SU-DHL-6 (cell line): ENCODE measurements around the gene RHOBTB3.

ENCODE experiments used
- H2AFZ ChIP-seq: fragments of 200-600 bp; sonication (generic); 2 replicates; pipeline ENCODE4 v1.6.1; 2014; ENCODE audit warnings: low read depth, mild to moderate bottlenecking, moderate library complexity, mixed read lengths, antibody characterized with exemption, low read length; ENCODE audit not compliant: severe bottlenecking
- H3F3A ChIP-seq: fragments of 200-600 bp; shearing (Covaris generic); 2 replicates; pipeline ENCODE4 v1.6.0; 2016; ENCODE audit warnings: antibody characterized with exemption, mild to moderate bottlenecking; ENCODE audit not compliant: insufficient read depth
- H3K27ac ChIP-seq: fragments of 200-600 bp; sonication (generic); 2 replicates; pipeline ENCODE4 v1.5.1; 2016; ENCODE audit warnings: low read depth, mild to moderate bottlenecking, low read length, moderate library complexity, mixed read lengths
- H3K27me3 ChIP-seq: fragments of 200-600 bp; sonication (generic), shearing (Covaris generic); 2 replicates; pipeline ENCODE4 v1.6.0; 2014; ENCODE audit warnings: mild to moderate bottlenecking, low read length
- H3K36me3 ChIP-seq: fragments of 200-600 bp; sonication (generic); 2 replicates; pipeline ENCODE4 v1.6.1; 2014; ENCODE audit warnings: mild to moderate bottlenecking, low read length, mixed read lengths
- H3K4me2 ChIP-seq: fragments of 300-600, 200-600 bp; shearing (Covaris generic), sonication (generic); 2 replicates; pipeline ENCODE4 v1.6.0; 2014; ENCODE audit warnings: low read length, low read depth, mild to moderate bottlenecking; ENCODE audit not compliant: poor library complexity, severe bottlenecking
- H3K4me3 ChIP-seq: fragments of 200-600 bp; sonication (generic); 2 replicates; pipeline ENCODE4 v1.5.1; 2014; ENCODE audit warnings: antibody characterized with exemption, low read length, mild to moderate bottlenecking, mixed read lengths; ENCODE audit not compliant: insufficient read depth, poor library complexity, severe bottlenecking
- H3K79me2 ChIP-seq: fragments of 200-600 bp; sonication (generic); 2 replicates; pipeline ENCODE4 v1.6.1; 2014; ENCODE audit warnings: mild to moderate bottlenecking, low read length, moderate library complexity; ENCODE audit not compliant: insufficient read depth
- H3K9ac ChIP-seq: fragments of 200-600 bp; sonication (generic); 2 replicates; pipeline ENCODE4 v1.7.0; 2014; ENCODE audit warnings: mild to moderate bottlenecking, low read length
- H3K9me2 ChIP-seq: fragments of 200-600 bp; sonication (generic); replicated peaks from 2 replicates; pipeline ENCODE4 v1.6.1; 2014; ENCODE audit warnings: low read length; ENCODE audit not compliant: insufficient read depth
- H3K9me3 ChIP-seq: fragments of 200-600 bp; sonication (generic); 2 replicates; pipeline ENCODE4 v1.6.1; 2014; ENCODE audit warnings: low read length, mixed read lengths; ENCODE audit not compliant: insufficient read depth
- H4K20me1 ChIP-seq: fragments of 200-600 bp; sonication (generic); 2 replicates; pipeline ENCODE4 v1.6.1; 2014; ENCODE audit warnings: low read depth, mild to moderate bottlenecking, antibody characterized with exemption, low read length, moderate library complexity, mixed read lengths
- EZH2phosphoT487 ChIP-seq: fragments of 200-600 bp; sonication (generic), shearing (Covaris generic); conservative IDR thresholded peaks from 2 replicates; pipeline ENCODE4 v1.6.1; 2018; ENCODE audit warnings: mild to moderate bottlenecking, antibody characterized with exemption, low read length, moderate library complexity, mixed read lengths
- TF ChIP-seq, protein P1 (sequence below): fragments of 200-600 bp; sonication (generic); IDR thresholded peaks from one replicate; pipeline ENCODE4 v1.5.1; 2017; ENCODE audit warnings: antibody characterized with exemption, mild to moderate bottlenecking, low read length, moderate library complexity; ENCODE audit not compliant: insufficient read depth, poor library complexity, severe bottlenecking

The RHOBTB3 gene

DNA sequence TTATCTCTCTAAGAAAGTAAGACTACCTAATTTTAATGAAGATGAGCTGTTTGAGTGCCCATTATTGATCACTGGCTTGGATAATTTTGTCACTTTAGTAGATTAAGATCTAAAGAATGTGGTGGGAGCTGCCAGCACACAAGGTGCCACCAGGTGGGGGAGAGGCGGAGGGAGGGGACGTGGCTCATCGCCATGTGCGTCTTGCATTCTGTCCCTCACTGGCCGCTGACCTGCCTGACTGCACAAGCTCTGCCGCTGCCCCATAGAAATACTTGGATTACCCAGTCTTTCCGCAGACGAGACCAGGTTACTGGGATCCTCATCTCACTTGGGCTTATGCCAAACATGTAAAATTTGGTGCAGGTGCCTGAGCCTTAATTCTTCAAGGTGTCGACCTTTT, 37.6 kb downstream of the RHOBTB3 start:
- Histone ChIP-seq H3K27ac (no peak overlapping the region), H2AFZ (no peak overlapping the region), H3K9ac (no peak overlapping the region), H3K36me3 (no peaks in the 10 kb centered on the region), H3K9me3 (no peaks in the 10 kb centered on the region), H3K27me3 (no peaks in the 10 kb centered on the region), H3K4me2 (no peak overlapping the region), H3F3A (no peaks in the 10 kb centered on the region), H4K20me1 (no peaks in the 10 kb centered on the region), H3K9me2 (no peaks in the 10 kb centered on the region), H3K4me3 (no peak overlapping the region), H3K79me2 (no peaks in the 10 kb centered on the region)
- TF ChIP-seq, protein P1, sequence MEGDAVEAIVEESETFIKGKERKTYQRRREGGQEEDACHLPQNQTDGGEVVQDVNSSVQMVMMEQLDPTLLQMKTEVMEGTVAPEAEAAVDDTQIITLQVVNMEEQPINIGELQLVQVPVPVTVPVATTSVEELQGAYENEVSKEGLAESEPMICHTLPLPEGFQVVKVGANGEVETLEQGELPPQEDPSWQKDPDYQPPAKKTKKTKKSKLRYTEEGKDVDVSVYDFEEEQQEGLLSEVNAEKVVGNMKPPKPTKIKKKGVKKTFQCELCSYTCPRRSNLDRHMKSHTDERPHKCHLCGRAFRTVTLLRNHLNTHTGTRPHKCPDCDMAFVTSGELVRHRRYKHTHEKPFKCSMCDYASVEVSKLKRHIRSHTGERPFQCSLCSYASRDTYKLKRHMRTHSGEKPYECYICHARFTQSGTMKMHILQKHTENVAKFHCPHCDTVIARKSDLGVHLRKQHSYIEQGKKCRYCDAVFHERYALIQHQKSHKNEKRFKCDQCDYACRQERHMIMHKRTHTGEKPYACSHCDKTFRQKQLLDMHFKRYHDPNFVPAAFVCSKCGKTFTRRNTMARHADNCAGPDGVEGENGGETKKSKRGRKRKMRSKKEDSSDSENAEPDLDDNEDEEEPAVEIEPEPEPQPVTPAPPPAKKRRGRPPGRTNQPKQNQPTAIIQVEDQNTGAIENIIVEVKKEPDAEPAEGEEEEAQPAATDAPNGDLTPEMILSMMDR: no peak
- no peak for TF ChIP-seq EZH2phosphoT487

- Histone ChIP-seq H3K36me3 (no peaks in the 10 kb centered on the region), H3K79me2 (no peaks in the 10 kb centered on the region), H3K27me3 (no peaks in the 10 kb centered on the region), H3K9me2 (no peaks in the 10 kb centered on the region), H3K9ac (no peak overlapping the region), H3K27ac (no peak overlapping the region), H2AFZ (no peak overlapping the region), H3F3A (no peaks in the 10 kb centered on the region), H4K20me1 (no peaks in the 10 kb centered on the region), H3K9me3 (no peaks in the 10 kb centered on the region), H3K4me2 (no peak overlapping the region), H3K4me3 (no peak overlapping the region)
- TF ChIP-seq EZH2phosphoT487: no peak
- TF ChIP-seq, protein P1: no peak
Observed at GRCh38 chr5:95770830-95771708, 39.9 kb downstream of the RHOBTB3 start.

DNA sequence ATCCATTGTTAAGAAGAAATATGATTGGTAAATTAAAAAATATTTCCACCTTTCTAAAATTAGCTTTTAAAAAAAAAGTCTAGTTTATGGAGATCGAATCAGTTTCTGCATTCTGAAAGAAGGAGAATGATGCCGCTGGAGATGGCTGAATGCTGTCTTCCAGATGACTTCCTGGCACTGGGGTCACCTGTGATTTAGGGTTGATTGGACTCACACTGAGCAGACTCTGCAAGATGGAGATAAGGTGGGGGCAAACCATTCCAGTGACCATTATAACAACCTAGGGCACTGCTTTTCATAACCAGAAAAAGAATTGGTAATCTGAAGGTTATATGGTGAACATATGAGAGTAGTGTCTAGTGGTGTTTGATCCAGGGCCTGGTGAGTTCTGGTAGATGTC, 40.8 kb downstream of the RHOBTB3 start:
- no peak overlapping the region for H3K9ac ChIP-seq
- no peaks in the 10 kb centered on the region for H3K27me3 ChIP-seq
- no peak overlapping the region for H3K4me3 ChIP-seq
- no peaks in the 10 kb centered on the region for H3K9me2 ChIP-seq
- H3F3A ChIP-seq: no peaks in the 10 kb centered on the region
- H3K79me2 ChIP-seq: no peaks in the 10 kb centered on the region
- H3K4me2 ChIP-seq: no peak overlapping the region
- no peak overlapping the region for H2AFZ ChIP-seq
- H3K9me3 ChIP-seq: no peaks in the 10 kb centered on the region
- H4K20me1 ChIP-seq: no peaks in the 10 kb centered on the region
- H3K36me3 ChIP-seq: no peaks in the 10 kb centered on the region
- no peak overlapping the region for H3K27ac ChIP-seq
- TF ChIP-seq EZH2phosphoT487: no peak
- TF ChIP-seq, protein P1: no peak
